ENCODE measurements around the gene PHRF1.

DNA sequence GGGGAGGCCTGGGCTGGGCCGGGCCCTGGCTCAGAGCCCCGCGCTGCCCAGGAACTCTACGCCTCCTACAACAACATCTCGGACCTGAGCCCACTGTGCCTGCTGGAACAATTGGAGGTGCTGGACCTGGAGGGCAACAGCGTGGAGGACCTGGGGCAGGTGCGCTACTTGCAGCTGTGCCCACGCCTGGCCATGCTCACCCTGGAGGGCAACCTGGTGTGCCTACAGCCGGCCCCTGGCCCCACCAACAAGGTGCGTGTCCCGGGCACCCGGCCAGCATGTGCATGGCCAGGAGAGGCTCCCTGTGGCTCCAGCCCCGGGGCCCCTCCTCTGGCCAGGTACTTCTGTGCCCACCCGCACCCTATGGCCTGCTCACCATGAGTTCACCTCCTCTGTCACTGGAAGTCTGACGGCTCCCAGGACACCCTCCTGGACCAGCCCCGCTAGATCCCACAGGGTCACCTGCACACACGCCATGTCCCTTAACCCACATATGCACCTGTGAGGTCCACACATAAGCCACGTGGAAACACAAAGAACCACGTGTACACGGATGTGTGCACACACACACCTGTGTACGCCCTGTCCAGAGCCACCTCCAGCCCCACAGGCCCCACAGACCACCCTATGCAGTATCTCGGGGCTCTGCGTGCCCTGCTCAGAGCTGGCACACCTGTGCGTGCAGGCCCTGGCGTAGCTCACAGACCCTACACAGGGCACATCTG is 26.1 kb upstream of the PHRF1 start:
- TF ChIP-seq, protein P1, sequence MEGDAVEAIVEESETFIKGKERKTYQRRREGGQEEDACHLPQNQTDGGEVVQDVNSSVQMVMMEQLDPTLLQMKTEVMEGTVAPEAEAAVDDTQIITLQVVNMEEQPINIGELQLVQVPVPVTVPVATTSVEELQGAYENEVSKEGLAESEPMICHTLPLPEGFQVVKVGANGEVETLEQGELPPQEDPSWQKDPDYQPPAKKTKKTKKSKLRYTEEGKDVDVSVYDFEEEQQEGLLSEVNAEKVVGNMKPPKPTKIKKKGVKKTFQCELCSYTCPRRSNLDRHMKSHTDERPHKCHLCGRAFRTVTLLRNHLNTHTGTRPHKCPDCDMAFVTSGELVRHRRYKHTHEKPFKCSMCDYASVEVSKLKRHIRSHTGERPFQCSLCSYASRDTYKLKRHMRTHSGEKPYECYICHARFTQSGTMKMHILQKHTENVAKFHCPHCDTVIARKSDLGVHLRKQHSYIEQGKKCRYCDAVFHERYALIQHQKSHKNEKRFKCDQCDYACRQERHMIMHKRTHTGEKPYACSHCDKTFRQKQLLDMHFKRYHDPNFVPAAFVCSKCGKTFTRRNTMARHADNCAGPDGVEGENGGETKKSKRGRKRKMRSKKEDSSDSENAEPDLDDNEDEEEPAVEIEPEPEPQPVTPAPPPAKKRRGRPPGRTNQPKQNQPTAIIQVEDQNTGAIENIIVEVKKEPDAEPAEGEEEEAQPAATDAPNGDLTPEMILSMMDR (IDR thresholded peaks at IDR 0.05; ENCODE audit: poor library complexity), result no peak
- no peak for TF ChIP-seq EZH2phosphoT487 (IDR thresholded peaks at IDR 0.05; ENCODE audit: low read depth, severe bottlenecking, unreplicated experiment)
- TF ChIP-seq EZH2 (IDR thresholded peaks at IDR 0.05; ENCODE audit: borderline replicate concordance), result no peak

Data from hepatocyte (in vitro differentiated cells).